ENCODE measurements around the gene PRXL2B. TPM values are rescaled to one million over a fixed set of nuclear protein-coding genes. Genes with fewer than 3 reads are reported as not detected.

PRXL2B gene
- total and polyA plus RNA-seq, 2 experiments from 2014 or later: 25.5 to 44.0 TPM

DNA sequence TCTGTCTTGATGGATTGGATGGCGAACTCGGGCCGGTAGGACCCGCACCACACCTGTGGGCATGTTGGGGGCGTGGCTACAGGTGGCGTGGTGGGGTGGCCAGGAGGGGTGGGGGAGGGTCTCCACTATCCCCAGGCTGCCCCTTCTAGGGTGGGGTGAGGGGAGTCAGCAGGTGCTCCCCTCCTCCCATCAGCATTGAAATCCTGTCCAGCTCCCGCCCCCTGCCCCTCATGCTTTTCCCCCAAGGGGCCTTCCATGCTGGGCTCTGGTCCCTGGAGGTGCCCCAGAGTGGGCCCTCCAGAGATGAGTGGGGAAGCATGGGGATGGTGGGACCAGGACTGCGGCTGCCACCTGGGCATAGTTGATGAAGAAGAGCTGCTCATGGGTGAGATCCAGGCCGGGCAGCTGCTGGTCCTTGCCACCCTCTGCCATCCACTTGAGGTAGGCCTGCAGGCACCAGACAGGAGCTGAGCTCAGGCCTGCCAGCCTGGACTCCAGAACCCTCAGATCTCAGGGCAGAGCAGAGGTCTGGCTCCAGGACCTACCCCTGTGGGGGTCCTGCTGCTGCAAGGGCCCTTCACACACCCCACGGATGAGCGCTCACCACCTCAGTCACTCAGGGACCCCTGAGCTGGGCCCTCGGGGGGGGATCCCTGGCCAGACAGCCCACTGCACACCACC, 5.1 kb downstream of the PRXL2B start (continued):
- TF ChIP-seq, protein P1, sequence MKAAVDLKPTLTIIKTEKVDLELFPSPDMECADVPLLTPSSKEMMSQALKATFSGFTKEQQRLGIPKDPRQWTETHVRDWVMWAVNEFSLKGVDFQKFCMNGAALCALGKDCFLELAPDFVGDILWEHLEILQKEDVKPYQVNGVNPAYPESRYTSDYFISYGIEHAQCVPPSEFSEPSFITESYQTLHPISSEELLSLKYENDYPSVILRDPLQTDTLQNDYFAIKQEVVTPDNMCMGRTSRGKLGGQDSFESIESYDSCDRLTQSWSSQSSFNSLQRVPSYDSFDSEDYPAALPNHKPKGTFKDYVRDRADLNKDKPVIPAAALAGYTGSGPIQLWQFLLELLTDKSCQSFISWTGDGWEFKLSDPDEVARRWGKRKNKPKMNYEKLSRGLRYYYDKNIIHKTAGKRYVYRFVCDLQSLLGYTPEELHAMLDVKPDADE (IDR thresholded peaks at IDR 0.05): no peak
- TF ChIP-seq CREB1 (CRISPR knock-in tag; IDR thresholded peaks at IDR 0.05; ENCODE audit: low read depth) (no peak), STAT1 (IDR thresholded peaks at IDR 0.05; ENCODE audit: unreplicated experiment) (no peak), JUNB (IDR thresholded peaks at IDR 0.05; ENCODE audit: unreplicated experiment) (no peak)

DNA sequence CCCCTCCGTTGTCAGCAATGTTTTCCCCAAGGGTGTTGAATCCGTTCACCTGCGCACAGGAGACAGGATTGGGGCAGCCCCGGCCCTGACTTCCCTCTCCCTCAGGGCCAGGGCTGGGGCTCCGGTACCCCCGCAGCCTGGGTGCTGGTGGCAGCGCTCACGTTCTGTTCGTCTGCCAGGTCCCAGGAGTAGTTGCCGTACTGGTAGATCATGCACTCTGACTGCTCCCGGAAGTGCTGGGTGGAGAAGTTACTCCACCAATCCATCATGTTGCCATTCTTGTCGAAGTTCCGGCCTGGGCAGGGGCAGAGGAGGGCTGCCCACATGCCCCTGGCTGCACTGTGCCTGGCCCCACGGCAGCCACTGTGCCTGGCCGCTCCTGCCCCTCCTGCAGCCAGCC, 6.1 kb downstream of the PRXL2B start:
- Histone ChIP-seq H3K4me2 (no peak overlapping the region), H3K27ac (ENCODE audit: low read depth) (no peak overlapping the region), H3K36me3 (ENCODE audit: insufficient read depth) (no peaks in the 10 kb centered on the region), H2AFZ (no peak overlapping the region), H3K9me2 (ENCODE audit: insufficient read depth) (no peaks in the 10 kb centered on the region), H3K4me3 (no peak overlapping the region), H3K4me1 (ENCODE audit: insufficient read depth) (no peaks in the 10 kb centered on the region), H3K79me2 (replicated peaks; ENCODE audit: insufficient read depth) (no peaks in the 10 kb centered on the region), H3F3A (replicated peaks; ENCODE audit: low read depth) (no peaks in the 10 kb centered on the region), H3K27me3 (ENCODE audit: insufficient read depth) (no peaks in the 10 kb centered on the region), H4K20me1 (replicated peaks; ENCODE audit: insufficient read depth) (no peaks in the 10 kb centered on the region)
- peaks cover 1% of the 10 kb centered on the region for H3K27me3 Mint-ChIP-seq (ENCODE audit: insufficient read depth, low read depth, poor library complexity)
- H3K36me3 Mint-ChIP-seq (ENCODE audit: low read depth): peaks cover 15% of the 10 kb centered on the region; the same call in 2 of the 3 replicates
- H3K4me3 Mint-ChIP-seq: no peak overlapping the region
- TF ChIP-seq NANOG (IDR thresholded peaks at IDR 0.05; ENCODE audit: borderline replicate concordance): no peak
- no peak for TF ChIP-seq ZNF114 (CRISPR knock-in tag; IDR thresholded peaks at IDR 0.05)
- TF ChIP-seq POLR2AphosphoS5 (IDR thresholded peaks at IDR 0.05; ENCODE audit: low read depth): no peak
- TF ChIP-seq CREB1 (CRISPR knock-in tag; IDR thresholded peaks at IDR 0.05; ENCODE audit: low read depth): no peak
- TF ChIP-seq, protein P2, sequence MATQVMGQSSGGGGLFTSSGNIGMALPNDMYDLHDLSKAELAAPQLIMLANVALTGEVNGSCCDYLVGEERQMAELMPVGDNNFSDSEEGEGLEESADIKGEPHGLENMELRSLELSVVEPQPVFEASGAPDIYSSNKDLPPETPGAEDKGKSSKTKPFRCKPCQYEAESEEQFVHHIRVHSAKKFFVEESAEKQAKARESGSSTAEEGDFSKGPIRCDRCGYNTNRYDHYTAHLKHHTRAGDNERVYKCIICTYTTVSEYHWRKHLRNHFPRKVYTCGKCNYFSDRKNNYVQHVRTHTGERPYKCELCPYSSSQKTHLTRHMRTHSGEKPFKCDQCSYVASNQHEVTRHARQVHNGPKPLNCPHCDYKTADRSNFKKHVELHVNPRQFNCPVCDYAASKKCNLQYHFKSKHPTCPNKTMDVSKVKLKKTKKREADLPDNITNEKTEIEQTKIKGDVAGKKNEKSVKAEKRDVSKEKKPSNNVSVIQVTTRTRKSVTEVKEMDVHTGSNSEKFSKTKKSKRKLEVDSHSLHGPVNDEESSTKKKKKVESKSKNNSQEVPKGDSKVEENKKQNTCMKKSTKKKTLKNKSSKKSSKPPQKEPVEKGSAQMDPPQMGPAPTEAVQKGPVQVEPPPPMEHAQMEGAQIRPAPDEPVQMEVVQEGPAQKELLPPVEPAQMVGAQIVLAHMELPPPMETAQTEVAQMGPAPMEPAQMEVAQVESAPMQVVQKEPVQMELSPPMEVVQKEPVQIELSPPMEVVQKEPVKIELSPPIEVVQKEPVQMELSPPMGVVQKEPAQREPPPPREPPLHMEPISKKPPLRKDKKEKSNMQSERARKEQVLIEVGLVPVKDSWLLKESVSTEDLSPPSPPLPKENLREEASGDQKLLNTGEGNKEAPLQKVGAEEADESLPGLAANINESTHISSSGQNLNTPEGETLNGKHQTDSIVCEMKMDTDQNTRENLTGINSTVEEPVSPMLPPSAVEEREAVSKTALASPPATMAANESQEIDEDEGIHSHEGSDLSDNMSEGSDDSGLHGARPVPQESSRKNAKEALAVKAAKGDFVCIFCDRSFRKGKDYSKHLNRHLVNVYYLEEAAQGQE (IDR thresholded peaks at IDR 0.05; ENCODE audit: unreplicated experiment): no peak
- no peak for TF ChIP-seq STAT1 (IDR thresholded peaks at IDR 0.05; ENCODE audit: unreplicated experiment)
- TF ChIP-seq EZH2phosphoT487 (IDR thresholded peaks at IDR 0.05; ENCODE audit: unreplicated experiment): no peak
- no peak for TF ChIP-seq EZH2 (IDR thresholded peaks at IDR 0.05; ENCODE audit: low read depth, unreplicated experiment)
- TF ChIP-seq ZNF331 (CRISPR knock-in tag; IDR thresholded peaks at IDR 0.05; ENCODE audit: low read depth): no peak
- TF ChIP-seq, protein P3, sequence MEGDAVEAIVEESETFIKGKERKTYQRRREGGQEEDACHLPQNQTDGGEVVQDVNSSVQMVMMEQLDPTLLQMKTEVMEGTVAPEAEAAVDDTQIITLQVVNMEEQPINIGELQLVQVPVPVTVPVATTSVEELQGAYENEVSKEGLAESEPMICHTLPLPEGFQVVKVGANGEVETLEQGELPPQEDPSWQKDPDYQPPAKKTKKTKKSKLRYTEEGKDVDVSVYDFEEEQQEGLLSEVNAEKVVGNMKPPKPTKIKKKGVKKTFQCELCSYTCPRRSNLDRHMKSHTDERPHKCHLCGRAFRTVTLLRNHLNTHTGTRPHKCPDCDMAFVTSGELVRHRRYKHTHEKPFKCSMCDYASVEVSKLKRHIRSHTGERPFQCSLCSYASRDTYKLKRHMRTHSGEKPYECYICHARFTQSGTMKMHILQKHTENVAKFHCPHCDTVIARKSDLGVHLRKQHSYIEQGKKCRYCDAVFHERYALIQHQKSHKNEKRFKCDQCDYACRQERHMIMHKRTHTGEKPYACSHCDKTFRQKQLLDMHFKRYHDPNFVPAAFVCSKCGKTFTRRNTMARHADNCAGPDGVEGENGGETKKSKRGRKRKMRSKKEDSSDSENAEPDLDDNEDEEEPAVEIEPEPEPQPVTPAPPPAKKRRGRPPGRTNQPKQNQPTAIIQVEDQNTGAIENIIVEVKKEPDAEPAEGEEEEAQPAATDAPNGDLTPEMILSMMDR (conservative IDR thresholded peaks at IDR 0.05; ENCODE audit: low read depth in 2 of 2): no peak
- no peak overlapping the region for H3K27ac Mint-ChIP-seq
- peaks cover 14% of the 10 kb centered on the region for H3K9me3 Mint-ChIP-seq
- no peaks in the 10 kb centered on the region for H3K4me1 Mint-ChIP-seq
- no peak for DNase-seq (ENCODE audit: low spot score)
- ATAC-seq: no peak
